GM19351 (cell line): Measurements from ENCODE around the gene SATB2.

Source experiments
- ATAC-seq: cut with Tn5 transposase; IDR thresholded peaks from one replicate; pipeline ENCODE4 v1.9.1; 2021; ENCODE audit warnings: mild to moderate bottlenecking, moderate library complexity; ENCODE audit not compliant: unreplicated experiment

Gene SATB2

GRCh38 chr2:199452991-199453379 is 4.8 kb downstream of the SATB2 start:
- no peak for ATAC-seq

DNA sequence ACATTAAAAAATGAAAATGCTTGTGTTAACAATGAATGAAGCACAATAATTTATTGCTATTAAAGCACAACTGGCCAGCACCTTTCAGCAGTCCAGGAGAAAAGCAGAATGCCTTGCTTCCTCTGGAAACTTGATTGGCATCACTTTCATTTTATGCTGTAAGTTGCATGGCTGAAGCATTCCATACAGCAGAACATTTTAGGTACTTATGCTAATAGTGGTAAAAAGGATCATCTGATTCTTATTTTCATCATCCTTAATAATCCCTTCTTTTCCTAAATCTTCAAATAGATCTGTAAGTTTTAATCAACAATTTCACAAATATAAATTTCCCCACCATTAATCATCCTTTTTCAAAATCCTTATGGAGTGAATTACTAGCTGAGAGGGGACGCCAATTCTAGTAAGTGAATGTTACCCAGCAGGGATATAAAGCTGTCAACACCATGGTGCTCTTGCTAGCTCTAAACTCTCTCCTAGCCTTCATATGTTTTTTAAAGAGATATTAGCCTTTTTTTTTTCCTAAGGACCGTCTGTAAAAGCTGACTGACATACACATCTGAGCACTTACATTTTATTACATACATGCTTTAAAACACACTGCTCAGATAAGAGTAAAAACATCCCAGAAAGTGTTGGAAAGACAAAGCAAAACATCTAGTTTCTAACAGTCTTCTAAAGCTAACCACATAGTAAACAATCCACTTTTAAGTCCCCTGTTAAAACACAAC is 5.3 kb downstream of the SATB2 start:
- no peak for ATAC-seq

DNA sequence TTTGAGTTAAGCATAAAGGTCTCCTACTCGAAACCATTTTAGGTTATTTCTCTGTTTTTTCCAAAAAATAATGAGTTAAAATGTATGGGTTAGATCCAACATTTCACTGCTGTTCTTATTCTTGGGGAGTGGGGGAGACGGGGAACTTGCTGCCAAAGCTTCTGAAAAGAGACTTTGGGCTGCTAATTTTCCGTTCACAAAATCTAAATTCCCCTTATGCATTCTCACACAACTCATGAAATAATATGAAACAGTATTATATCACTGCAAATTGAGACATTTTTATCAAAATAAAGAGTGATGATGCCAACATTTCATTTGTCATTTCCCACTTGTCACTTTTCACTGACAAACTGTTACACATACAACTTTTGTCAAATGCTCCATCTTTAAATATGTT is 7.8 kb downstream of the SATB2 start:
- ATAC-seq: no peak

DNA sequence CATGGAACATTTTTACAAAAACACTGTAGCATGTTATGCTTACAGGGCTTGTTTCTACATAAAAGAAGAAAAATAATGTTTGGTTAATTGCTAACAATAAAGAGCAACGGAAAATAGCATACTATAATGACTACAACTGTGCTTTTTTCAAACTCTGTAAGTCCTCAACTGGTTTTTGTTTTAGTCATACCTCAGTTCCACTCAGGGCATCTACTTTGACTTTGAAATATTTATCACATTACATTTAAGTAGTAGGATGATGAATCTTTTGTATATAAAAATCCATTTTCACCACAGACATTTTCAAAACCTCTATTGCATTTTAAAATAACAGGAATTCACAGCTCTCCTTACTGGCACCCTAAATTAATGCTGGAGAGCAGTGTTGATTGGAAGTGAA is 8.3 kb downstream of the SATB2 start:
- ATAC-seq: no peak

DNA sequence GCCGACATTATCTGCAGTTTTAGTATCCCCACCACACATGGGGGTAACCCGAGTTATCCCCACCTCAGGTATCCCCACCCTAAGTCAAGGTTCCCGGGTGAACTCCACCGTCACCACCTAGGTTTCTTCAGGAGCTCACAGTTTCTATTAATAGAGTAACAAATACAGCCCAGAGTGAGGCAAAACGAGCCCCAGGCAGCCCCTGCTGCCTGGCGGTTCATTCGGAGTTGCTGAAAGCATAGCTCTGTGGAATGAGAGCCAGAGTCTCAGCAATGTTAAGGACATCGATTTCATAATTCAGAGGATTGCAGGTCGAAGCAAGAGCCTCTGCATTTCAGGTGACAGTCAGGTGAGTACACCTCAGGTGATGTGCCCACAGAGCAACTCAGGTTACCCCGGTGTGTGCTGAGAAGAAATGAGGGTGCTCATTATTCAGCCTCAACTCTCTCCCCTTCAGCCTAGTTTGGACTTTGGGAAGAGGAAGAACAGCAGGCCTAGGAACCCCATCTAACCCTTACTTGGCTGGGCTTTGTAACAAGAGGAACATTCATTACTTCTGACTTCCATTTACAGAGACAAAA is 10.7 kb downstream of the SATB2 start:
- ATAC-seq: no peak

DNA sequence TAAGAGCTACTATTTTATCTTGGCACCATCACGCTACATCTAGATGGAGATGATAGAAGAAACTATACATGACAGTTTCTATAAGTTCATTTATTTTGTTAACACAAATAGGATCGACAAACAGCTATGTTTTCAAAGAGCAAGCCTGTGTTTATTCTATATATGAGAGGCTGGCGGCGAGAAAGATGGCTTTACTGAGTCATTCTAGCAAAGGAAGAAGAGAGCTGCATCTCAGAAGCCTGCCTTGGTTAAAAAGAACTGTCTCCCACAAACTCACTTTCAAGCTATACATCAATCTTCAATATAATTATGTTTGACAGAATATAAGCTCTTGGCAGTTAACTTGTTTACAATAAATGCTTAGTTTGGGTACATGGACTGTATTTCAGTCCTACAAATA is 13.0 kb downstream of the SATB2 start:
- no peak for ATAC-seq

DNA sequence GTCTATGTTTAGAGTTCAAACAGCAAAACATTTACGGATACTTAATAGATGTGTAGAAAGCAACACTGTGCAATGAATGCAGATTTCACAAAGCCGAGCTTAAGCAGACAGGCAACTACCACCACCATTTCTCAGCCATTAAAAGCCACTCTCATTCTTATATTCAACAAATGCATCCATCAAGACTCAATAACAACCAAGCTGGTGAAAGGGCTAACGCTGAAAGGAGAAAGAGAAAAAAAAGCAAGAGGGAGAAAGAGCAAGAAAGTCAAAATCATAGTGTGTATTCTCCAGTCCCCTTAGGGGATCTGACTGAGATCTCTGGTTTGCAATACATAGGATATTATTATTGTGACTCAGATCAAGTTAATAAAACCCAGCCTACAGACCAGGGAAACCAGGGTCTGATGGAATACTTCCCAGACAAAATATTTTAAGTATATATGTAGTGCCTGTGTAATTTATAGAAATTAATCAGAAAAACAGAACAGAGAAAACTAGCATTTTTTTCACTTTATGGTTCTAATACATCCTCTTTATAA is 14.1 kb downstream of the SATB2 start:
- ATAC-seq: no peak

- ATAC-seq: no peak
These were observed 15.6 kb downstream of the SATB2 start for GRCh38 chr2:199442173-199442572.

DNA sequence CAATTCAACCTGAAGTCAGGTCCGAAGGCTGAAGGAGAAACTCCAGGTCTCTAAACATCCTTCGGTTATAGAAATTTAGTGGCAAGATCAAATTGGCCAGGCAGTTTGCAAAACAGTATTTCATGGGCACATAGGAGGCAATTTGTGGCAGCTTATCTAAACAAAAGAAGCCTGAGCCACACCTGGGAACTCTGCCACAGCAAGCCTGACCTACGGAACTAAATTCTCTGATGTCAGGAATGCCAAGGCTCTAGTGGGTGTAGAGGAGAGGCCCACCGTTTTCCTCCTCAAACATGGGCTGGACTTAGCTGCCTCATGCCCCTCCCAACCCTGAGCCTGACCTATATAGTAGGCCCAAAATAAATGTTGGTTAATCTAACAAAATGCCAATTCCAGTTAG is 16.0 kb downstream of the SATB2 start:
- no peak for ATAC-seq

- ATAC-seq: no peak
These were observed 17.6 kb downstream of the SATB2 start for GRCh38 chr2:199440118-199440517.

GRCh38 chr2:199439542-199439941 is 18.2 kb downstream of the SATB2 start:
- ATAC-seq: no peak

DNA sequence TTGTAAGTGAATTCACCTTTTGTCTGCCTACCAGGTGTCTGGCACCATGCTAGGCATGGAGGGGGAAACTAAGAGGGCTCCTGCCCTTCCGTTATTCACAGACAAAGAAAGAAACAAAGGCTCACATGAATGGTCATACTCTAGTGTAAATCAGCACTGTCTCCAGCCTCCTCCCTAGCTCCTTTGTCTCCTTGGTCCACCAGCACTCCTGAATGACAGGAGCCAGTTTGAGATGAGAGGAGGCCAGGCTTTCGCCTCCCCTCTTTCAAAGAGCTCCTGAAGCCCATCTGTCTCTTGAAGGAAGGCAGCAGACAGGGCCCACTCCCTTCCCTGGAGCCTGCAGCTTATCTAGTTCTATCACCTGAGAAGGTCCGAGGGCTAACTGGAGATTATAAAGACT is 18.7 kb downstream of the SATB2 start:
- no peak for ATAC-seq

GRCh38 chr2:199434555-199434954 is 23.2 kb downstream of the SATB2 start:
- no peak for ATAC-seq

- peak; percentile 61 for ATAC-seq
These were observed 24.4 kb downstream of the SATB2 start for GRCh38 chr2:199433204-199433832.

DNA sequence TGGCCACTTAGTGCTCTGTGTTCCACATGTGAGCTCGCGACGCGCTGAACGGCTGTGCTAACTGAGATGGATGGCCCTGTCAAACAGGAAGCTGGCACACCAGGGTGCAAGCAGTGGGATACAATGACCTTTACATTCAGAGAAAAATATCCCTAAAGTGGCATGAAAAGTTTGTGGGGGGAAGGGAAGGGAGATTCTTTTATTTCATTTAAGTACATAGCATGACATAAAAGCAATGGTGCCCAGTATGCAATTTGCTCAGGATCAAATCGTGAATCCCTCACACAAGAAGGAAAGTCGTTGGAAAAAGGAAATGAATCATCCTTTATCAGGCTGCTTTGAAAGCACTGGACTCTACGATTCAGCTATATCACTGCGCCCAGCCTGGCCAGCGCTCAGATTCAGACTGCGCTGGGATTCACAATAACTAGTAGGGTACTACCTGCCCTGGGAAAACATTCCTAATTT is 26.0 kb downstream of the SATB2 start:
- ATAC-seq: no peak

DNA sequence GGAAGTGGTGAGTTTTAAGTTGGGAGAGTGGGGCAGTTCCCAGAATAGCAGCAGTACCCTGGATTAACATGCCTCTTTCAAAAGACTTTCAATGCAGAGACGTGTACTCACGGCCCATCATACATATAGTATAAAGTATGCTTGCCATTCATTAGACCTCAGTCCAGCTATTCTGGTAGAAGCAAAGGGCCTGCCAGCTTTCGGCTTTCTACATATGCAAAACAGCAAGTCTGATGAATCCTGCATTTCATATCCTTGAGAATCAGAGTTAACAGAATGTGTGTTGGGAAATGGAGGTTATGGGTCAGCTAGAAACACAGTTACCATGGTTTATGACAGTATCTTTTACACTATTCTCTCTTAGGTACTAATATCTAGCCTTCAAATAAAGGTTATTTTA is 27.5 kb downstream of the SATB2 start:
- no peak for ATAC-seq

GRCh38 chr2:199428291-199428690 is 29.4 kb downstream of the SATB2 start:
- no peak for ATAC-seq

DNA sequence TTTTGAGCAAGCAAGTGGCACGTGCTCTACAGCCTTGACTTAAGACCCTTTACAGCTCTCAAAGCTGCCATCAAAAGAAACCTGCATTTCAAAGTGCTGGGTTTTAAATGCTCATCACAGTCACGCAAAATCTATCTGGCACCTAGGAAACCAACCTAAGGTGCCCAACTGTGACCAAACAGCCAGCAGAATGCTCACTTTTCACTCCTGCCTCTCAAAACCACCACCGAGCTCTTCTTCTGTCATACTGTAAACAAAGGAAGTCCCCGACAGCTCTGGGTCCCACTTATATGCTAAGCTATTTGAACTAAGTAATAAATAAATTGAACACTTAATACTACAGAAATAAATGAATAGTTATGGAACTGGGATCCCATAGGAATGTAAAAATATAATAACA is 33.6 kb downstream of the SATB2 start:
- ATAC-seq: no peak

GRCh38 chr2:199419428-199419827 is 38.3 kb downstream of the SATB2 start:
- ATAC-seq: no peak

DNA sequence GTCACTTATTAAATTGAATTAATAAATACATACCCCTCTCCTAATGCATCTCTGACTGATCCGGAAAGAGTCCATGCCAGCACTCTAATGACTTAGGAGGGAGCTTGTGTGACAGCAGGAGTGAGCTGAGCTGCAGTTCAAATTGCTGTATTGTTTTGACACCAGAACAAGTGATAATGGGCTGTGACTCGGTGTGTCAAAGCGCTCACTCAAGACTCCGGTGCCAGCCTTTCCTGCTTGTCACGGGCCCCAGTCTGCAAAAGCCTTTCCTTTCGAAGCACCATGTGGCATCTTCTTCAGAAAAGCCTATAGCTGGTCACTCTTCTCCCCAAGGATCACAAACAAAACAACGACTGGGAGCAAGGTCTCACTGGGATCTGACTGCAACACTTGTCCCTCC is 43.3 kb downstream of the SATB2 start:
- ATAC-seq: no peak

- ATAC-seq: no peak
These were observed 43.7 kb downstream of the SATB2 start for GRCh38 chr2:199414001-199414400.
